ENCODE measurements around the gene PHF20.
"Not testable (repeated sequence)": the region's sequence is repeated elsewhere in the genome, so short reads cannot be mapped to it uniquely, and the experiment has no call there.

The PHF20 gene

GRCh38 chr20:35845561-35845960, 73.7 kb downstream of the PHF20 start:
- TF ChIP-seq JUND (IDR thresholded peaks at IDR 0.05; ENCODE audit: low read depth) = no peak
- no peak for DNase-seq (ENCODE audit: low read depth in 1 of 2, low spot score in 1 of 2)
- in situ Hi-C loops (cut with HindIII; ENCODE audit: low pct_unique_long_range_greater_than_20kb, low sequenced_read_pairs) = no loop called here

- TF ChIP-seq JUND (IDR thresholded peaks at IDR 0.05; ENCODE audit: low read depth) = no peak
- DNase-seq (ENCODE audit: low read depth in 1 of 2, low spot score in 1 of 2) = no peak
- in situ Hi-C loops (cut with HindIII; ENCODE audit: low pct_unique_long_range_greater_than_20kb, low sequenced_read_pairs) = no loop called here
Observed at GRCh38 chr20:35849706-35850105, 77.9 kb downstream of the PHF20 start.

GRCh38 chr20:35851659-35852058, 79.8 kb downstream of the PHF20 start:
- in situ Hi-C loops (cut with HindIII; ENCODE audit: low pct_unique_long_range_greater_than_20kb, low sequenced_read_pairs); DNase-seq (ENCODE audit: low read depth in 1 of 2, low spot score in 1 of 2): not testable (repeated sequence)

GRCh38 chr20:35854713-35855348, 83.0 kb downstream of the PHF20 start:
- in situ Hi-C loops (cut with HindIII; ENCODE audit: low pct_unique_long_range_greater_than_20kb, low sequenced_read_pairs) = no loop called here
- no peak for DNase-seq (ENCODE audit: low read depth in 1 of 2, low spot score in 1 of 2)
- no peak for TF ChIP-seq JUND (IDR thresholded peaks at IDR 0.05; ENCODE audit: low read depth)

GRCh38 chr20:35855641-35856040, 83.8 kb downstream of the PHF20 start:
- in situ Hi-C loops (cut with HindIII; ENCODE audit: low pct_unique_long_range_greater_than_20kb, low sequenced_read_pairs); DNase-seq (ENCODE audit: low read depth in 1 of 2, low spot score in 1 of 2): not testable (repeated sequence)

- in situ Hi-C loops (cut with HindIII; ENCODE audit: low pct_unique_long_range_greater_than_20kb, low sequenced_read_pairs) = no loop called here
- TF ChIP-seq JUND (IDR thresholded peaks at IDR 0.05; ENCODE audit: low read depth) = no peak
- peak in 1 of 2 experiments; percentile 29 for DNase-seq (ENCODE audit: low read depth in 1 of 2, low spot score in 1 of 2)
Observed at GRCh38 chr20:35856866-35857265, 85.1 kb downstream of the PHF20 start.

- no peak for TF ChIP-seq JUND (IDR thresholded peaks at IDR 0.05; ENCODE audit: low read depth)
- DNase-seq (ENCODE audit: low read depth in 1 of 2, low spot score in 1 of 2) = no peak
- in situ Hi-C loops (cut with HindIII; ENCODE audit: low pct_unique_long_range_greater_than_20kb, low sequenced_read_pairs) = no loop called here
Observed at GRCh38 chr20:35866418-35867202, 94.8 kb downstream of the PHF20 start.

- TF ChIP-seq JUND (IDR thresholded peaks at IDR 0.05; ENCODE audit: low read depth) = no peak
- in situ Hi-C loops (cut with HindIII; ENCODE audit: low pct_unique_long_range_greater_than_20kb, low sequenced_read_pairs) = no loop called here
- peak in 1 of 2 experiments; percentile 20 for DNase-seq (ENCODE audit: low read depth in 1 of 2, low spot score in 1 of 2)
Observed at GRCh38 chr20:35870541-35871258, 98.9 kb downstream of the PHF20 start.

GRCh38 chr20:35871259-35871771, 99.5 kb downstream of the PHF20 start:
- peak in 1 of 2 experiments; percentile 63 for DNase-seq (ENCODE audit: low read depth in 1 of 2, low spot score in 1 of 2)
- in situ Hi-C loops (cut with HindIII; ENCODE audit: low pct_unique_long_range_greater_than_20kb, low sequenced_read_pairs) = no loop called here
- no peak for TF ChIP-seq JUND (IDR thresholded peaks at IDR 0.05; ENCODE audit: low read depth)

- in situ Hi-C loops (cut with HindIII; ENCODE audit: low pct_unique_long_range_greater_than_20kb, low sequenced_read_pairs) = no loop called here
- TF ChIP-seq JUND (IDR thresholded peaks at IDR 0.05; ENCODE audit: low read depth) = no peak
- no peak for DNase-seq (ENCODE audit: low read depth in 1 of 2, low spot score in 1 of 2)
Observed at GRCh38 chr20:35876033-35876320, 104.2 kb downstream of the PHF20 start.

GRCh38 chr20:35877611-35878010, 105.8 kb downstream of the PHF20 start:
- TF ChIP-seq JUND (IDR thresholded peaks at IDR 0.05; ENCODE audit: low read depth) = no peak
- in situ Hi-C loops (cut with HindIII; ENCODE audit: low pct_unique_long_range_greater_than_20kb, low sequenced_read_pairs) = no loop called here
- DNase-seq (ENCODE audit: low read depth in 1 of 2, low spot score in 1 of 2) = no peak

GRCh38 chr20:35878113-35878625, 106.4 kb downstream of the PHF20 start:
- no peak for DNase-seq (ENCODE audit: low read depth in 1 of 2, low spot score in 1 of 2)
- in situ Hi-C loops (cut with HindIII; ENCODE audit: low pct_unique_long_range_greater_than_20kb, low sequenced_read_pairs) = no loop called here
- TF ChIP-seq JUND (IDR thresholded peaks at IDR 0.05; ENCODE audit: low read depth) = no peak

GRCh38 chr20:35881676-35882075, 109.9 kb downstream of the PHF20 start:
- in situ Hi-C loops (cut with HindIII; ENCODE audit: low pct_unique_long_range_greater_than_20kb, low sequenced_read_pairs) = no loop called here
- TF ChIP-seq JUND (IDR thresholded peaks at IDR 0.05; ENCODE audit: low read depth) = no peak
- no peak for DNase-seq (ENCODE audit: low read depth in 1 of 2, low spot score in 1 of 2)

- DNase-seq (ENCODE audit: low read depth in 1 of 2, low spot score in 1 of 2); in situ Hi-C loops (cut with HindIII; ENCODE audit: low pct_unique_long_range_greater_than_20kb, low sequenced_read_pairs): not testable (repeated sequence)
Observed at GRCh38 chr20:35882427-35883161, 110.8 kb downstream of the PHF20 start.
